HG03060 (cell line): ENCODE results near the gene TSPAN9.

Source experiments
- ATAC-seq: cut with Tn5 transposase; IDR thresholded peaks from one replicate; pipeline ENCODE4 v1.9.1; 2021; ENCODE audit warnings: low read depth, moderate number of reproducible peaks; ENCODE audit not compliant: unreplicated experiment

The TSPAN9 gene

GRCh38 chr12:3120701-3121100 lies 43.5 kb downstream of the TSPAN9 start:
- no peak for ATAC-seq

GRCh38 chr12:3122841-3123678 lies 45.9 kb downstream of the TSPAN9 start:
- ATAC-seq = no peak

GRCh38 chr12:3123729-3124128 lies 46.5 kb downstream of the TSPAN9 start:
- ATAC-seq = no peak

- ATAC-seq = no peak
These were observed 47.7 kb downstream of the TSPAN9 start for GRCh38 chr12:3124917-3125316.

GRCh38 chr12:3125674-3126073 lies 48.5 kb downstream of the TSPAN9 start:
- ATAC-seq = no peak

GRCh38 chr12:3127832-3128231 lies 50.7 kb downstream of the TSPAN9 start:
- no peak for ATAC-seq

GRCh38 chr12:3128498-3129293 lies 51.5 kb downstream of the TSPAN9 start:
- ATAC-seq = no peak

GRCh38 chr12:3129301-3130056 lies 52.3 kb downstream of the TSPAN9 start:
- no peak for ATAC-seq

GRCh38 chr12:3130057-3130830 lies 53.1 kb downstream of the TSPAN9 start:
- ATAC-seq = no peak

GRCh38 chr12:3131129-3131528 lies 54.0 kb downstream of the TSPAN9 start:
- no peak for ATAC-seq

- no peak for ATAC-seq
These were observed 55.6 kb downstream of the TSPAN9 start for GRCh38 chr12:3132636-3133404.

- ATAC-seq = no peak
These were observed 56.2 kb downstream of the TSPAN9 start for GRCh38 chr12:3133405-3133783.

GRCh38 chr12:3134126-3134525 lies 56.9 kb downstream of the TSPAN9 start:
- no peak for ATAC-seq

GRCh38 chr12:3134526-3135135 lies 57.5 kb downstream of the TSPAN9 start:
- ATAC-seq = no peak

- ATAC-seq = no peak
These were observed 58.6 kb downstream of the TSPAN9 start for GRCh38 chr12:3135522-3136461.

- no peak for ATAC-seq
These were observed 59.6 kb downstream of the TSPAN9 start for GRCh38 chr12:3136641-3137267.

- ATAC-seq = no peak
These were observed 60.1 kb downstream of the TSPAN9 start for GRCh38 chr12:3137268-3137781.
